CD4-positive, alpha-beta T cell treated with Interleukin-2 at 100 ng/mL for 4 hours (primary cell): Measurements from ENCODE around the gene MFAP1.
A peak's percentile ranks its signal among the peaks of the same experiment; 100 is the strongest.
"Not testable (repeated sequence)": the region's sequence is repeated elsewhere in the genome, so short reads cannot be mapped to it uniquely, and the experiment has no call there.

Experiments used
- DNase-seq: peaks from one replicate; pipeline ENCODE4 v3.0.0-alpha.2; 2020; ENCODE audit warnings: low spot score

Gene MFAP1

GRCh38 chr15:43815064-43815463 is 9.4 kb downstream of the MFAP1 start:
- DNase-seq = not testable (repeated sequence)

- DNase-seq = no peak
Measured at GRCh38 chr15:43808960-43809678, 15.4 kb downstream of the MFAP1 start.

- no peak for DNase-seq
Measured at GRCh38 chr15:43808435-43808950, 16.0 kb downstream of the MFAP1 start.

- not testable (repeated sequence) for DNase-seq
Measured at GRCh38 chr15:43802676-43803075, 21.8 kb downstream of the MFAP1 start.

GRCh38 chr15:43800286-43801141 is 24.0 kb downstream of the MFAP1 start, which contains the start of gene HYPK:
Gene HYPK, plus strand, starts transcription at chr15:43800599. Its CDS starts 24 bp downstream, at chr15:43800623.
- peak; percentile 92 for DNase-seq

- DNase-seq = no peak
Measured at GRCh38 chr15:43799945-43800285, 24.6 kb downstream of the MFAP1 start, which contains the start of gene SERINC4. Gene SERINC4, minus strand, starts transcription at chr15:43800220. Its CDS starts 234 bp downstream, at chr15:43799986.

- DNase-seq = no peak
Measured at GRCh38 chr15:43799209-43799944, 25.1 kb downstream of the MFAP1 start.

- DNase-seq = no peak
Measured at GRCh38 chr15:43796566-43796965, 27.9 kb downstream of the MFAP1 start.

- DNase-seq = no peak
Measured at GRCh38 chr15:43795997-43796396, 28.5 kb downstream of the MFAP1 start.

GRCh38 chr15:43795197-43795596 is 29.3 kb downstream of the MFAP1 start:
- DNase-seq = no peak

- no peak for DNase-seq
Measured at GRCh38 chr15:43794269-43795037, 30.0 kb downstream of the MFAP1 start.

GRCh38 chr15:43793647-43794046 is 30.8 kb downstream of the MFAP1 start:
- DNase-seq = no peak

GRCh38 chr15:43792761-43793476 is 31.6 kb downstream of the MFAP1 start:
- peak; percentile 41 for DNase-seq

GRCh38 chr15:43791993-43792760 is 32.3 kb downstream of the MFAP1 start, which contains the start of gene SERF2:
Gene SERF2, plus strand, starts transcription at chr15:43792320. Its CDS starts 57 bp downstream, at chr15:43792377.
- DNase-seq = peak; percentile 100

- no peak for DNase-seq
Measured at GRCh38 chr15:43789409-43789808, 35.1 kb downstream of the MFAP1 start.

GRCh38 chr15:43779016-43779415 is 45.5 kb downstream of the MFAP1 start:
- no peak for DNase-seq

- peak; percentile 79 for DNase-seq
Measured at GRCh38 chr15:43777267-43777914, 47.1 kb downstream of the MFAP1 start.

GRCh38 chr15:43776718-43777266 is 47.7 kb downstream of the MFAP1 start, which contains the start of gene ELL3:
Gene ELL3, minus strand, starts transcription at chr15:43776966. Its CDS starts 65 bp downstream, at chr15:43776901.
- DNase-seq = peak; percentile 72
